GM12892 (cell line): ENCODE results near the gene TMEM82.
"Not testable (repeated sequence)": the region's sequence is repeated elsewhere in the genome, so short reads cannot be mapped to it uniquely, and the experiment has no call there.

Experiments
- POLR2A ChIP-seq: IDR thresholded peaks from 2 replicates; pipeline ENCODE4 v1.6.1; 2011; ENCODE audit warnings: low read depth, low read length, control low read depth
- POLR2AphosphoS5 ChIP-seq: IDR thresholded peaks from 2 replicates; pipeline ENCODE4 v1.6.1; 2011; ENCODE audit warnings: low read depth, low read length, control low read depth
- TAF1 ChIP-seq: IDR thresholded peaks from 2 replicates; pipeline ENCODE4 v1.6.1; 2011; ENCODE audit warnings: low read depth, mild to moderate bottlenecking, control low read depth, low read length, borderline replicate concordance

GRCh38 chr1:15699321-15699720 is 43.0 kb upstream of the TMEM82 start:
- not testable (repeated sequence) for TF ChIP-seq POLR2A, POLR2AphosphoS5, TAF1
